ENCODE data around the gene WDFY3. TPM values are rescaled to one million over a fixed set of nuclear protein-coding genes. Genes with fewer than 3 reads are reported as not detected.
A peak's percentile ranks its signal among the peaks of the same experiment; 100 is the strongest.

Gene WDFY3
- total RNA-seq, 4 donors from 2014 or later = 79.2 to 244 (median 119) TPM

- Histone ChIP-seq H3K9me3 (no peaks in the 10 kb centered on the region), H3K27me3 (no peaks in the 10 kb centered on the region), H3K27ac (no peak overlapping the region), H3K4me3 (no peak overlapping the region), H3K36me3 (no peaks in the 10 kb centered on the region), H3K4me1 (no peaks in the 10 kb centered on the region)
- TF ChIP-seq POLR2AphosphoS5 (IDR thresholded peaks at IDR 0.05) = no peak
- no peak for TF ChIP-seq CTCF (IDR thresholded peaks at IDR 0.05)
- no peak for TF ChIP-seq EP300 (IDR thresholded peaks at IDR 0.05)
- TF ChIP-seq POLR2A (IDR thresholded peaks at IDR 0.05) = no peak
- 96% methylated on average over 2 of the region's 2 CpGs for WGBS
- no peak for DNase-seq (ENCODE audit: low spot score in 2 of 2)
Observed at GRCh38 chr4:84985952-84986351, 19.5 kb upstream of the WDFY3 start.

GRCh38 chr4:84977396-84977795, 10.9 kb upstream of the WDFY3 start:
- H3K27me3 ChIP-seq = no peaks in the 10 kb centered on the region

DNA sequence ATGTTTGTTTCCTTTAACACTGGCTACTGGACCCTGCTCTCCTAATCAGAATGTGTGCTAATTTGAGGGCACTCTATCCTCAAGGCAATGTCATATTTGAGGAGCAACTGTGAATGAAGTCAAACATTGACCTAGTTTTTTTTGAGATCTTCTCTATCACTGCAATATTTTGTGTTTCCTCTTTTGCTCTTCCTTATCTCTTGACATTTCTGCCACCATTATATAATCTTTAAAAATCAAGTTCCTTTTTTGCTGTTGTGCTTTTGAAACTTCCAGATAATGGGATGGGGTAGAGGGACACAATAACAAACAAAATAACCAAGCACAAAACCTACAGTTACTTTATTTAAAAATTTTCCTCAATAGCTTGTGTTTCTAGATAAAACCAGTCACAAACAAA, 7.4 kb upstream of the WDFY3 start:
- DNase-seq (ENCODE audit: low spot score in 2 of 2) = no peak
- no peak overlapping the region for H3K4me3 ChIP-seq
- H3K27me3 ChIP-seq = no peaks in the 10 kb centered on the region
- H3K4me1 ChIP-seq = no peaks in the 10 kb centered on the region
- H3K9me3 ChIP-seq = no peaks in the 10 kb centered on the region
- no peaks in the 10 kb centered on the region for H3K36me3 ChIP-seq
- H3K27ac ChIP-seq = no peak overlapping the region
- TF ChIP-seq POLR2AphosphoS5 (IDR thresholded peaks at IDR 0.05) = no peak
- no peak for TF ChIP-seq POLR2A (IDR thresholded peaks at IDR 0.05)
- no peak for TF ChIP-seq CTCF (IDR thresholded peaks at IDR 0.05)
- no peak for TF ChIP-seq EP300 (IDR thresholded peaks at IDR 0.05)

More at GRCh38 chr4:84977396-84977795, 10.9 kb upstream of the WDFY3 start:
- DNase-seq (ENCODE audit: low spot score in 2 of 2) = no peak
- no peaks in the 10 kb centered on the region for H3K36me3 ChIP-seq
- no peaks in the 10 kb centered on the region for H3K4me1 ChIP-seq
- H3K27ac ChIP-seq = no peak overlapping the region
- no peak overlapping the region for H3K4me3 ChIP-seq
- TF ChIP-seq EP300 (IDR thresholded peaks at IDR 0.05) (no peak), POLR2AphosphoS5 (IDR thresholded peaks at IDR 0.05) (no peak), CTCF (IDR thresholded peaks at IDR 0.05) (no peak), POLR2A (IDR thresholded peaks at IDR 0.05) (no peak)
- H3K9me3 ChIP-seq = no peaks in the 10 kb centered on the region

DNA sequence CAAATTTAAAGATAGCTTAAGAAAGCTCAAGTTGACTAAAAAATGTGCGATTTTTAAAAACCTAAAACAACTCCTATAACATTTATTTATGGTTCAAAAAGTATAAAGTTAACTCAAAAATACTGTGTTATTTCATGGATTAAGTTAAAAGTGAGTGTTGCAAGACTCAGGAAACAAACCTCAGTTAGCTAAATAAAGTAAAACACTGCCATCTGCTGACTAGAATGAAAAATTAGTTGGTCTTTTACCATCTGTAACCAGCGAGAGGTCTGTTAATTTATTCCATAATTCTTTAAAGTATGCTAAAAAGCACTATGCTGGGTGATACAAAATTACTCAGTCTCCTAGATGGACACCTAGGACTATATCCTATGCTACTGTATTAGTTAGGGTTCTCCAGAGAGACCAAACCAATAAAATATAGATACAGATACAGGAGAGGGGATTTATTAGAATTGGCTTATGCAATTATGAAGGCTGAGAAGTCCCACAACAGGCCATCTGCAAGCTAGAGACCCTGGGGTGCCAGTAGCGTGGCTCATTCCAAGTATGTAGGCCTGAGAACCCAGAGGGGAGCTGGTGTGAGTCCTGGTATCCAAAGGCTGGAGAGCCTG, 4.9 kb upstream of the WDFY3 start:
- Histone ChIP-seq H3K9me3 (no peaks in the 10 kb centered on the region), H3K36me3 (no peaks in the 10 kb centered on the region), H3K4me3 (no peak overlapping the region), H3K27me3 (no peaks in the 10 kb centered on the region), H3K27ac (no peak overlapping the region), H3K4me1 (peaks cover 10% of the 10 kb centered on the region)
- 4% methylated on average over 3 of the region's 3 CpGs for WGBS
- TF ChIP-seq POLR2AphosphoS5 (IDR thresholded peaks at IDR 0.05) (no peak), POLR2A (IDR thresholded peaks at IDR 0.05) (no peak), EP300 (IDR thresholded peaks at IDR 0.05) (no peak), CTCF (IDR thresholded peaks at IDR 0.05) (peak; percentile 23 to 56)
- no peak for DNase-seq (ENCODE audit: low spot score in 2 of 2)

GRCh38 chr4:84968925-84969324, 2.4 kb upstream of the WDFY3 start:
- H3K36me3 ChIP-seq = no peaks in the 10 kb centered on the region
- WGBS = 86% methylated on average over 1 of the region's 1 CpG

More at GRCh38 chr4:84968925-84969324, 2.4 kb upstream of the WDFY3 start:
- no peak for TF ChIP-seq CTCF (IDR thresholded peaks at IDR 0.05)
- TF ChIP-seq POLR2AphosphoS5 (IDR thresholded peaks at IDR 0.05) = no peak
- TF ChIP-seq EP300 (IDR thresholded peaks at IDR 0.05) = no peak
- no peak for TF ChIP-seq POLR2A (IDR thresholded peaks at IDR 0.05)
- H3K27me3 ChIP-seq = no peaks in the 10 kb centered on the region
- H3K4me1 ChIP-seq = peaks cover 26% of the 10 kb centered on the region
- H3K9me3 ChIP-seq = no peaks in the 10 kb centered on the region
- no peak for DNase-seq (ENCODE audit: low spot score in 2 of 2)
- H3K4me3 ChIP-seq = no peak overlapping the region
- no peak overlapping the region for H3K27ac ChIP-seq

All from suprapubic skin (tissue), 4 donors.